AG04450 (cell line): ENCODE measurements around the gene TOMM6. TPM values are rescaled to one million over a fixed set of nuclear protein-coding genes. Genes with fewer than 3 reads are reported as not detected.

Experiments used
- CTCF ChIA-PET: fragments of 300-600, 350-600 bp; formaldehyde crosslinking; extraction: SDS; loops from one replicate; lab custom pipeline; 2022; ENCODE audit warnings: antibody characterized with exemption, inconsistent platforms; lab: Charles Lee
- POLR2A ChIA-PET: fragments of 350-600 bp; formaldehyde crosslinking; extraction: SDS; loops from one replicate; lab custom pipeline; 2021; ENCODE audit warnings: antibody characterized with exemption, inconsistent platforms; lab: Yijun Ruan, JAX
- DNase-seq: peaks from one replicate; pipeline ENCODE4 v3.0.0-alpha.2; 2011; ENCODE audit warnings: low read depth, low spot score
- H3K27ac ChIP-seq: one replicate; pipeline ENCODE4 v1.5.1; 2012; ENCODE audit warnings: low read depth, low read length, control low read depth
- H3K27me3 ChIP-seq: one replicate; pipeline ENCODE4 v1.6.0; 2012; ENCODE audit warnings: low read length; ENCODE audit not compliant: control insufficient read depth, insufficient read depth
- H3K4me3 ChIP-seq: 2 replicates; pipeline ENCODE4 v1.5.1; 2011; ENCODE audit warnings: mild to moderate bottlenecking, low read depth, low read length, control low read depth
- H3K9me3 ChIP-seq: 2 replicates; pipeline ENCODE4 v1.5.1; 2012; ENCODE audit warnings: low read length; ENCODE audit not compliant: control insufficient read depth, insufficient read depth
- polyA plus RNA-seq: library from polyadenylated mRNA; depleted of rRNA; stranded (reverse); fragments of >200 nt; gene quantifications from 2 replicates; pipeline ENCODE4 v1.2.3, GENCODE V29; 2011
- TF ChIP-seq, protein P1 (sequence below): IDR thresholded peaks from 2 replicates; pipeline ENCODE4 v1.5.1; 2011; ENCODE audit warnings: low read depth, low read length, control low read depth, inconsistent platforms

Gene TOMM6
- polyA plus RNA-seq, 1 experiment = 192 TPM

DNA sequence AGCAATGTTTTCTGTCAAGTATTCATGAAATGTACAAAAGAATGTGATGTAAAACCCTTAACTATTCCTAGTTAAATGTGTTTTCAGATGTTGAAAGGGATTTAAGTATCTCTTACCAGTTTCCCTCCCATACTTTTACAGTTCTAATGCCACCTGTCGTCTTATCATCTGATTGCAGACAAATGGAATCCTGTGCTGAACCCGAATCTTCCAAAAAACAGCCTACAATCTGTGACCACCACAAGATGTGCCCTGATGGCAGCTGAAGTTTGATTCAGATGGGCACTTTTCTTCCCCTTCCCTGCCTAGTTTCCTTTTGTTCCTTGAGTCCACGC, 1.9 kb downstream of the TOMM6 start:
- DNase-seq = no peak
- H3K9me3 ChIP-seq = no peaks in the 10 kb centered on the region; the same call in 1 of the 2 replicates
- no peak overlapping the region for H3K4me3 ChIP-seq
- ChIA-PET CTCF (interaction anchor here (1.2 to 5.9 kb wide), 3 partner anchors 9 to 132 kb away, joined by 4 to 75 read pairs (median 24); partner anchors contain the start of genes BYSL, FRS3 and MED20), POLR2A (no interaction called here)
- no peaks in the 10 kb centered on the region for H3K27me3 ChIP-seq
- TF ChIP-seq, protein P1, sequence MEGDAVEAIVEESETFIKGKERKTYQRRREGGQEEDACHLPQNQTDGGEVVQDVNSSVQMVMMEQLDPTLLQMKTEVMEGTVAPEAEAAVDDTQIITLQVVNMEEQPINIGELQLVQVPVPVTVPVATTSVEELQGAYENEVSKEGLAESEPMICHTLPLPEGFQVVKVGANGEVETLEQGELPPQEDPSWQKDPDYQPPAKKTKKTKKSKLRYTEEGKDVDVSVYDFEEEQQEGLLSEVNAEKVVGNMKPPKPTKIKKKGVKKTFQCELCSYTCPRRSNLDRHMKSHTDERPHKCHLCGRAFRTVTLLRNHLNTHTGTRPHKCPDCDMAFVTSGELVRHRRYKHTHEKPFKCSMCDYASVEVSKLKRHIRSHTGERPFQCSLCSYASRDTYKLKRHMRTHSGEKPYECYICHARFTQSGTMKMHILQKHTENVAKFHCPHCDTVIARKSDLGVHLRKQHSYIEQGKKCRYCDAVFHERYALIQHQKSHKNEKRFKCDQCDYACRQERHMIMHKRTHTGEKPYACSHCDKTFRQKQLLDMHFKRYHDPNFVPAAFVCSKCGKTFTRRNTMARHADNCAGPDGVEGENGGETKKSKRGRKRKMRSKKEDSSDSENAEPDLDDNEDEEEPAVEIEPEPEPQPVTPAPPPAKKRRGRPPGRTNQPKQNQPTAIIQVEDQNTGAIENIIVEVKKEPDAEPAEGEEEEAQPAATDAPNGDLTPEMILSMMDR = no peak
- no peak overlapping the region for H3K27ac ChIP-seq

DNA sequence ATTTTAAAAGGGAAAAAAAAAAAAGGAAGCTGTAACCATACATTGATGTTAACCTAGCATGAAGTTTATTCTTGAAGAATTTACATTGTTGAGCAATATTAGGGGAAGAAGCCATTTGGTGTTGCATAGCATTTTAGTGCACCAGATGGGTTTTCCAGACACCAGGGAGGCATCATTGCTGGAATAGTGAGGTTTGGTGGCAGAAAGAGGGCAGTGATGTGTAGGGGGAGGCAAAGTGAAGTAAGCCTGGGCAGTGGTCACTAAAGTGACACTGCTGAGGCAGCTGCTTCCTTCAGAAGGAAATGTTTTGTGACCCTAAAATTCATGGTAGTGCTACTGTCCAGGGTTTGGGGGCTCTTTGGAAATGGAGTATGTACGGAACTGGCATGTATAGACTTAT, 2.6 kb downstream of the TOMM6 start:
- no peaks in the 10 kb centered on the region; the same call in 1 of the 2 replicates for H3K9me3 ChIP-seq
- ChIA-PET CTCF (interaction anchor here (0.7 to 5.9 kb wide), 3 partner anchors 8 to 131 kb away, joined by 3 to 75 read pairs (median 24); partner anchors contain the start of genes BYSL and MED20), POLR2A (no interaction called here)
- no peak overlapping the region for H3K27ac ChIP-seq
- no peaks in the 10 kb centered on the region for H3K27me3 ChIP-seq
- H3K4me3 ChIP-seq = no peak overlapping the region
- TF ChIP-seq, protein P1 = no peak
- no peak for DNase-seq

DNA sequence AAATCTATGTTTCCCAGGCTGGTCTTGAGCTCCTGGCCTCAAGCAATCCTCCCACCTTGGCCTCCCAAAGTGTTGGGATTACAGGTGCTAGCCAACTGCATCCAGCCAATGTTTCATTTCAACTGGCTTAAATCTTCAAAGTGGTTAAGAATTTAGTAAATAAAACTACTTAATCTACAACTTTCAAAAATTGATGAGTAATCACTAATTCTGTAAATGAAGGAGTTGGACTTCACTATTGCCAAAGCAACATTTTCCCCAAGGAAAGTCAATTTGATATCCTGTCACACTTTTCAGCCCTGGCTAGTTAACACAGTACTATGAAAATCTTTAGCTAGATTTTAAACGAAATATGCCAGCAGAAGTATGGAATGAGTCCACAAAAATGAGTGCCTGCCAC, 3.8 kb downstream of the TOMM6 start:
- ChIA-PET CTCF (interaction anchor here (0.9 to 2.8 kb wide), 3 partner anchors 130 to 260 kb away, joined by 4 to 24 read pairs (median 9); partner anchors contain the start of genes BYSL, MED20 and TAF8), POLR2A (no interaction called here)
- TF ChIP-seq, protein P1 = no peak

DNA sequence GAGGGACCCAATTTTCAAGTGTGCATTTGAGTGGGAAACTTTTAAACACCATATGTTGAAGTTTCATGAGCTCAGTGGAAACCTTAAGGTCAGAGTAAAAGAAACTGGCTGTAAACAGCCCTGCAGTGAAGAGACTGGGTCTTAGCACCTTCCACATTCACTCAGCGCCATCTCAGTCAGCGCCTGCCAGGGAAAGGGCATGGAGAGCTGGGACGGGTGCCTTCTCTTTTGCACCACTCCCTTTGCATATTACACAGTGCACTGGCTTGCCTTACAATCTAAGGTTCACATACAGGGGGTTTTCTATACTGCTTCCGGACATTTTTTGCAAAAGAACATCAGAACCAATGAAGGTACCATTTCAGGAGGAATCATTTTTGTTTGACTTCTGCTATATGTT, 4.5 kb downstream of the TOMM6 start:
- POLR2A ChIA-PET = no interaction called here
- no peaks in the 10 kb centered on the region; the same call in 1 of the 2 replicates for H3K9me3 ChIP-seq
- H3K27ac ChIP-seq = no peak overlapping the region
- TF ChIP-seq, protein P1 = no peak
- CTCF ChIA-PET = interaction anchor here (0.9 to 2.8 kb wide), 3 partner anchors 129 to 259 kb away, joined by 4 to 24 read pairs (median 9); partner anchors contain the start of genes BYSL, MED20 and TAF8
- no peak overlapping the region for H3K4me3 ChIP-seq
- no peak for DNase-seq
- no peaks in the 10 kb centered on the region for H3K27me3 ChIP-seq

More for the DNA sequence above, 3.8 kb downstream of the TOMM6 start:
- DNase-seq = no peak
- Histone ChIP-seq H3K27ac (no peak overlapping the region), H3K27me3 (no peaks in the 10 kb centered on the region), H3K4me3 (no peak overlapping the region), H3K9me3 (no peaks in the 10 kb centered on the region; the same call in 1 of the 2 replicates)

DNA sequence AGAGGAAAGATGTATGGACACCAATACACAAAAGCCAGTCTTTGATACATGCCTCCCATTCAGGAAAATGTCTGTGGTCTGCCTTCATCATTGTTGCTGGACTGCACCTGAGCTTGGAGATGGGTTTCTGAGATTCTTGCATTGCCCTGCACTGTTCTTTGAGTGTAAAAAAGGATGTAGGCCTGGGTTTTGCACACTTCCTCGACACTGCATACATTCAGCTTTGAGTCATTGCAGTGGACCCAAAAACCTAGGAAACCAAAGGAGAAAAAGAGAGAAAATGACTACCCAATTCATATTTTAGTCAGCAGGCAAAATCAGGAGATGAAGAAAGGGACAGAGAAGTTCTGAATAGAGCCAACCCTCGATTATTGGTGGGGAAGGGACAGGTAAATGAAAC, 9.0 kb downstream of the TOMM6 start:
- ChIA-PET CTCF (interaction anchor here (1.4 to 7.6 kb wide), 2 partner anchors 9 to 125 kb away, joined by 4 to 75 read pairs; partner anchors contain the start of genes MED20 and TOMM6), POLR2A (no interaction called here)
- no peak for DNase-seq
- Histone ChIP-seq H3K27ac (no peak overlapping the region), H3K27me3 (no peaks in the 10 kb centered on the region), H3K9me3 (no peaks in the 10 kb centered on the region), H3K4me3 (no peak overlapping the region)
- TF ChIP-seq, protein P1 = no peak
